HepG2 (cell line): ENCODE data around the gene SDR42E2. TPM values are rescaled to one million over a fixed set of nuclear protein-coding genes. Genes with fewer than 3 reads are reported as not detected.

Source experiments
- ARID2 ChIP-seq: sonication (generic); formaldehyde crosslinking; IDR thresholded peaks from 2 replicates; pipeline ENCODE4 v1.8.1; 2022; ENCODE audit warnings: mild to moderate bottlenecking, missing genetic modification reagents, borderline replicate concordance
- ARNT ChIP-seq: fragments of 450-650 bp; IDR thresholded peaks from 2 replicates; pipeline ENCODE4 v1.6.1; 2017
- ETV5 ChIP-seq: IDR thresholded peaks from 2 replicates; pipeline ENCODE4 v1.6.1; 2018; ENCODE audit warnings: missing biosample characterization, missing genetic modification reagents, inconsistent platforms, borderline replicate concordance
- KLF11 ChIP-seq: IDR thresholded peaks from 2 replicates; pipeline ENCODE4 v1.6.1; 2016; ENCODE audit warnings: missing compliant biosample characterization
- KLF12 ChIP-seq: sonication (generic); formaldehyde crosslinking; IDR thresholded peaks from 2 replicates; pipeline ENCODE4 v1.4.0; 2020; ENCODE audit warnings: missing genetic modification reagents, borderline replicate concordance
- MAF1 ChIP-seq: sonication (generic); formaldehyde crosslinking; IDR thresholded peaks from 2 replicates; pipeline ENCODE4 v1.5.0; 2020; ENCODE audit warnings: missing genetic modification reagents, borderline replicate concordance
- NONO ChIP-seq, 2 experiments: fragments of 450-650 bp in 1 of 2; sonication (generic) in 1 of 2; formaldehyde crosslinking in 1 of 2; IDR thresholded peaks in 1 of 2; conservative IDR thresholded peaks in 1 of 2; 2 replicates each; pipeline versions ENCODE4 v1.6.1 to v1.8.0; 2017 to 2022; ENCODE audit warnings: mild to moderate bottlenecking in 1 of 2, missing genetic modification reagents in 1 of 2, moderate library complexity in 1 of 2
- PLSCR1 ChIP-seq: sonication (generic); formaldehyde crosslinking; IDR thresholded peaks from 2 replicates; pipeline ENCODE4 v1.5.0; 2020; ENCODE audit warnings: missing genetic modification reagents, mild to moderate bottlenecking, borderline replicate concordance
- POLR2AphosphoS5 ChIP-seq: IDR thresholded peaks from 2 replicates; pipeline ENCODE4 v1.6.1; 2012; ENCODE audit warnings: low read depth, low read length
- PTBP1 ChIP-seq: fragments of 200-400 bp; formaldehyde crosslinking; IDR thresholded peaks from 2 replicates; pipeline ENCODE4 v1.6.1; 2018; ENCODE audit warnings: low read length, low read depth; ENCODE audit not compliant: poor library complexity, severe bottlenecking
- RARA ChIP-seq: IDR thresholded peaks from 2 replicates; pipeline ENCODE4 v1.6.1; 2016; ENCODE audit warnings: missing genetic modification reagents, missing compliant biosample characterization
- SALL1 ChIP-seq: sonication (generic); formaldehyde crosslinking; IDR thresholded peaks from 2 replicates; pipeline ENCODE4 v1.8.0; 2022; ENCODE audit warnings: mild to moderate bottlenecking, missing genetic modification reagents
- TERF1 ChIP-seq: sonication (generic); formaldehyde crosslinking; IDR thresholded peaks from 2 replicates; pipeline ENCODE4 v1.8.0; 2022; ENCODE audit warnings: mild to moderate bottlenecking, missing genetic modification reagents, moderate library complexity
- U2AF1 ChIP-seq: fragments of 200-400 bp; formaldehyde crosslinking; optimal IDR thresholded peaks from 2 replicates; pipeline ENCODE3; 2017; ENCODE audit warnings: mild to moderate bottlenecking, low read depth, low read length
- ZBTB33 ChIP-seq: sonication (generic); formaldehyde crosslinking; IDR thresholded peaks from 2 replicates; pipeline ENCODE4 v1.4.0; 2020; ENCODE audit warnings: missing genetic modification reagents
- ZBTB44 ChIP-seq: sonication (generic); formaldehyde crosslinking; IDR thresholded peaks from 2 replicates; pipeline ENCODE4 v1.4.0; 2020; ENCODE audit warnings: missing genetic modification reagents
- ZNF12 ChIP-seq: sonication (generic); formaldehyde crosslinking; IDR thresholded peaks from 2 replicates; pipeline ENCODE4 v1.5.0; 2020; ENCODE audit warnings: missing genetic modification reagents
- ZNF225 ChIP-seq: sonication (generic); formaldehyde crosslinking; IDR thresholded peaks from 2 replicates; pipeline ENCODE4 v1.4.0; 2020; ENCODE audit warnings: mild to moderate bottlenecking, missing genetic modification reagents
- ZNF335 ChIP-seq: sonication (generic); formaldehyde crosslinking; IDR thresholded peaks from 2 replicates; pipeline ENCODE4 v1.4.0; 2020; ENCODE audit warnings: missing genetic modification reagents
- ZNF569 ChIP-seq: sonication (generic); formaldehyde crosslinking; IDR thresholded peaks from 2 replicates; pipeline ENCODE4 v1.5.0; 2020; ENCODE audit warnings: mild to moderate bottlenecking, missing genetic modification reagents, moderate library complexity, borderline replicate concordance
- ZNF710 ChIP-seq: sonication (generic); formaldehyde crosslinking; IDR thresholded peaks from 2 replicates; pipeline ENCODE4 v1.5.0; 2020; ENCODE audit warnings: mild to moderate bottlenecking, missing genetic modification reagents, borderline replicate concordance
- polyA plus RNA-seq, 8 experiments: library from polyadenylated mRNA; depleted of rRNA in 3 of 8; stranded (reverse) in 7 of 8; unstranded in 1 of 8; fragments of >200 nt; fragmentation: Illumina TruSeq in 4 of 8; extraction: Trizol in 4 of 8; gene quantifications; 2 replicates each; pipeline versions ENCODE4 v1.2.1 to v1.2.3, GENCODE V29; 2011 to 2016; ENCODE audit warnings: low read depth in 4 of 8, missing spikeins in 1 of 8, mixed read lengths in 1 of 8; ENCODE audit not compliant: insufficient read depth in 1 of 8
- total RNA-seq, 5 experiments: library from RNA; depleted of rRNA; stranded (reverse); fragments of >200 nt; fragmentation: Illumina TruSeq; extraction: Trizol; gene quantifications; 2 replicates each; pipeline ENCODE4 v1.2.3, GENCODE V29; 2016; ENCODE audit warnings: low read depth in 1 of 5

SDR42E2 gene
- total and polyA plus RNA-seq, 2 of the 13 experiments (the other 11 are each of a cell fraction or from before 2014, with no cell fraction given) = 0.05 to 0.11 TPM

- TF ChIP-seq ZBTB44 (0 out of 2 replicates have a peak, but pooled peaks have one; percentile 10), PTBP1 (no peak), ZNF335 (no peak), U2AF1 (peak; percentile 94), ZNF569 (CRISPR knock-in tag) (no peak), NONO (IDR thresholded peaks at IDR 0.05) (no peak), NONO (CRISPR knock-in tag; conservative IDR thresholded peaks at IDR 0.05) (peak; percentile 96), ARNT (no peak), ZNF12 (CRISPR knock-in tag) (no peak), RARA (CRISPR knock-in tag) (no peak; the same call in 1 of the 2 replicates), KLF12 (CRISPR knock-in tag) (peak; percentile 5), ARID2 (CRISPR knock-in tag) (no peak), ZNF710 (CRISPR knock-in tag) (no peak), ETV5 (CRISPR knock-in tag) (peak; percentile 55; the same call in 1 of the 2 replicates), ZNF225 (CRISPR knock-in tag) (peak; percentile 87), POLR2AphosphoS5 (peak; percentile 98), KLF11 (CRISPR knock-in tag) (no peak; the same call in 1 of the 2 replicates), PLSCR1 (CRISPR knock-in tag) (no peak), TERF1 (CRISPR knock-in tag) (no peak), ZBTB33 (CRISPR knock-in tag) (no peak), SALL1 (CRISPR knock-in tag) (peak; percentile 89), MAF1 (no peak)
Measured at GRCh38 chr16:22190776-22191531, 28.6 kb downstream of the SDR42E2 start (continued).
